IPS DF 6.9 (cell line): ENCODE results near the gene CRIM1.

Experiments
- DNase-seq: peaks from one replicate; pipeline ENCODE4 v3.0.0-alpha.2; 2013; ENCODE audit warnings: low read depth, low spot score
- H3K27ac ChIP-seq: one replicate; pipeline ENCODE4 v1.5.1; 2013; ENCODE audit warnings: low read length, control low read depth
- H3K27me3 ChIP-seq: 2 replicates; pipeline ENCODE4 v1.6.1; 2013; ENCODE audit warnings: mild to moderate bottlenecking, low read length; ENCODE audit not compliant: control insufficient read depth, insufficient read depth
- H3K36me3 ChIP-seq: 2 replicates; pipeline ENCODE4 v1.6.1; 2013; ENCODE audit warnings: low read length; ENCODE audit not compliant: control insufficient read depth, insufficient read depth
- H3K4me1 ChIP-seq: 2 replicates; pipeline ENCODE4 v1.6.1; 2013; ENCODE audit warnings: low read length; ENCODE audit not compliant: control insufficient read depth, insufficient read depth
- H3K4me3 ChIP-seq: 2 replicates; pipeline ENCODE4 v1.5.1; 2013; ENCODE audit warnings: mild to moderate bottlenecking, low read length
- H3K9me3 ChIP-seq: 2 replicates; pipeline ENCODE4 v1.6.1; 2013; ENCODE audit warnings: low read length, inconsistent platforms; ENCODE audit not compliant: control insufficient read depth, insufficient read depth
- WGBS: extraction: QIAGEN DNeasy Blood & Tissue Kit; methylation state at CpG from one replicate; pipeline ENCODE4 v1.1.7; 2013; ENCODE audit warnings: mixed read lengths, missing lambda C conversion rate; ENCODE audit not compliant: insufficient read length, insufficient coverage; 5-methylcytosine and 5-hydroxymethylcytosine counted together

CRIM1 gene

DNA sequence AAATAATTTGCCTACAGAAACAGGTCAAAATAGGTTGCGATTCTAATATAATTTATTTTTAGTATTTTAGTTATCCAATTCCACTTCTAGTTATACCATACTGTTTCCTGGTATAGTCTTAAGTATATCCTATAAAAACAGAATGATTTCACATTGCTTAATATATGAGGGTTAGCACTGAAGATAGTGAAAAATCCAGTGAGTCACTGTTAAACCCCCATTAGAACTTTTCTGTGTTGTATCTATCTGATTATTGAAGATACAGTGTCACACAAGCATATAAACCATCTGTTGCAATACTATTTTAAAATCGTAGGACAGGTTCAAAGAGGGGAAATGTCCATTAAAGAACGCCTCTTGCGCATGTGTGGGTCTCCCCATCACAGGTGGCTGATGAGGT lies 132.4 kb downstream of the CRIM1 start:
- H3K4me1 ChIP-seq: no peaks in the 10 kb centered on the region
- no peak overlapping the region for H3K4me3 ChIP-seq
- H3K36me3 ChIP-seq: peaks cover 3% of the 10 kb centered on the region; the same call in 1 of the 2 replicates
- WGBS: no CpG with 5 or more reads among the region's 4 CpGs
- DNase-seq: no peak
- no peaks in the 10 kb centered on the region for H3K9me3 ChIP-seq
- H3K27ac ChIP-seq: no peak overlapping the region
- H3K27me3 ChIP-seq: no peaks in the 10 kb centered on the region

DNA sequence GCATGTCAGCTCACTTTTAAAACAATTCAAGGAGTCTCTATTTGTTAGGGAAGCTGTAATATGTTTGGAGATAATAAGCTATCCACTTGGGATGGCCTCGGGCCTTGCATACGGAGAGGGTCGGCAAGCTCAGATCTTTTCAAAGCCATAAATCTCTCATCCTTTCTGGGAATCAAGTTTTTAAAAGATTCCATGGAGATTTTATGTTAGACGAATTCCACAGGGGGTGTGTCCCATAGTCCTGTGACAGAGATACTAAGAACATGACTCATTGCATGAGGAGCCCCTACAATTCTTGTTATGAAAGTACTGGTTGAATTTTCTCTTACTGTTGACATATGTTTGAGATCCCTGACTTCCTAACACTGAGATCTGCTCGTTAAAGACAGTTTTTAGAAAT lies 133.7 kb downstream of the CRIM1 start:
- Histone ChIP-seq H3K36me3 (no peaks in the 10 kb centered on the region), H3K27me3 (no peaks in the 10 kb centered on the region), H3K4me1 (no peaks in the 10 kb centered on the region), H3K27ac (no peak overlapping the region), H3K4me3 (no peak overlapping the region), H3K9me3 (no peaks in the 10 kb centered on the region)
- DNase-seq: no peak
- WGBS: no CpG with 5 or more reads among the region's 5 CpGs

DNA sequence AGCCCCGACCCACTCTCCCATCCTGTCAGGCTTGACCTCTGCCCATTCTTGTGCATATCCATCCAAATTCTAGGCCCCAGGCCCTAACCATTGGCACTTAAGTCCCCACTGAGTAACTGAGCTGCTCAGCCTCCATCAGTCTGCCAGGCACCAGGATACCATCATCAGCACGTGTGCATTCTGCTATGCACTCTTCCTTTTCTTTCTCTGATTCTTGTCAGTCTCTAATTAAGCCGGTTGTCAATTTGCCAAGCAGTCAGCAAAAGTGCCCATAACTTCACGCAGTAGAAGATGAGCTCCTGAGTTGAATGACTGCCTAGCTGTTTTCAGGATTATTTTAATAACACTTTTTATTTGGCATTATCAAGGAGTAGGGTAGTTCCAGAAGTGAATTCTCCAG lies 135.2 kb downstream of the CRIM1 start:
- Histone ChIP-seq H3K27ac (no peak overlapping the region), H3K36me3 (no peaks in the 10 kb centered on the region), H3K4me3 (no peak overlapping the region), H3K27me3 (no peaks in the 10 kb centered on the region), H3K9me3 (no peaks in the 10 kb centered on the region), H3K4me1 (no peaks in the 10 kb centered on the region; the same call in 1 of the 2 replicates)
- no peak for DNase-seq
- no CpG with 5 or more reads among the region's 4 CpGs for WGBS

DNA sequence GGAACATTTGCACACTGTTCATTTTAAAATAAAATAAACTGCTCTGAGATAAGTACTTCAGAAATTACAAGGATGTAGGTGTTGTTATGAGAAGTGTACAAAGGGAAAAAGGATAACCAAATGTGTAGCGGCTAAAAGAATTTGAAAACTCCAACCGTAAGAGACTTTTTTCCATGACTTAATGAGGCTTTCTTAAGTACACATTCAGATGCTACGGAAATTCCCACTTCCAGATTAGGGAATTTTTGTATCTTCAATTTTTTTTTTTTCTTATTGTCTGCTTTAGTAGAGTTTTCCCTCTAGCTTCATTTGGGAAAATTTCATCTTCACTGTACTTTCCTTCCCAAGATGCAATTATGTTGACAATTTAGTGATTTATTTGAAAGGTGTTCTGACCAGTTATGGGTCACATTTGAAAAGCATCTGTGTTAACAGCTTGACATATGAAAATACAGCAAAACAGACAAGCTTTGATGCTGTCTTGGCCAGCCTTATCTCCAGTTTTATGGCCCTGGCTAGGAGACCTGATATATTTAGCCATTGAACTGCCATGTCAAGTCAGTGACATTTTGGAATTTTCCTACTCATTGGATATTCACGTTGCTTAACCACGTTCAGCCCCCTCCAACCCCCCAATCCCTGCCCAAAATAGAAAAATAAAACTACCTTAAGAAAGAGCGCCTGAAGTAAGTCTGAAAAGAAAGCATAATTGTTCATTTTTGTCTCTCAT lies 136.8 kb downstream of the CRIM1 start:
- WGBS: no CpG with 5 or more reads among the region's 6 CpGs
- Histone ChIP-seq H3K9me3 (no peaks in the 10 kb centered on the region), H3K4me1 (no peaks in the 10 kb centered on the region; the same call in 1 of the 2 replicates), H3K27ac (no peak overlapping the region), H3K36me3 (no peaks in the 10 kb centered on the region), H3K4me3 (no peak overlapping the region), H3K27me3 (no peaks in the 10 kb centered on the region)
- DNase-seq: no peak

DNA sequence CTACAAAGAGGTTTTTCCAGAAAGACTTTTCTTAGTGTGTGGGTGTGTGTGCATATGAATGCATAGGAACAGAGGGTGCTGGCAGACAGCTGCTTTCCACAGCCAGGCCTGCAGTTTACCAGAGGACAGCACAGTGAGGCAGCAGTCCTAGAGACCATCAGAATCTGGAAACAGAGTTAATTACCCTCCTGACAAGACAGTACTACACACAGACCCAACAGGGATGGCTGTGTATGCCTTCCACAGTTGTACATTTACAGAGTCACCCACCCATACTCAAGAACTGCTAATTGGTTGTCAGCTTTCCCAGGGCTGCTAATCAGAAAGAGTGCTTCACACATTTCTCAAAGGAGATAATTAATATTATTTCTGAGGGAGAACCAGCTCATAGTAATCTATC lies 137.7 kb downstream of the CRIM1 start:
- no peaks in the 10 kb centered on the region for H3K36me3 ChIP-seq
- H3K4me1 ChIP-seq: no peaks in the 10 kb centered on the region; the same call in 1 of the 2 replicates
- H3K27ac ChIP-seq: no peak overlapping the region
- no peak overlapping the region for H3K4me3 ChIP-seq
- DNase-seq: no peak
- no peaks in the 10 kb centered on the region for H3K9me3 ChIP-seq
- H3K27me3 ChIP-seq: no peaks in the 10 kb centered on the region

DNA sequence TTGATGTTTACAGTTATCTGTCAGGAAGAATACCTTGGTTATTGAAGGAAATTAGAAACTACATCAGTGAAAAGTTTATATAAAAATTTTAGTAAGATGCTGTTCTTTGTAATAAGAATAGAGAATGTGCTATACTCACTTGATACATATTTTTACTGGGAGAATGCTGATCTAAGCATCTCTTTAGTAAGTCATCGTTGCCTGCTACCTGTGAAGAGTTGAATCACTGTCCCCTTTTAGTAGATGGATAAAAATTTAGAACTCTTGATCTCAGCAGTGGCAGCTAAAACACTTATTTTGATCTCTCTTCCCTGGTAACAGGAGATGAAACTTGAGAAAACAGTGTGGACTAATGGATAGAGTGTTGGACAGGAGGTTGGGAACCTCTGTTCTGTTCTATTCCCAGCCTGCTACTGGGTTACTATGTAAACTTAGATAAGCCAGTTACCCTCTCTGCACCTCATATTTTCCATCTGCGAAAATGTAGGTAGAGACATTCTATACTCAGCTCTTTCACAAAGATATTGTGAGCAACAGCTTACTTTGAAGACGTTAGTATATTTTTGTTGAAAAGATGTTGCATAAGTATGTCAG lies 142.1 kb downstream of the CRIM1 start:
- no CpG with 5 or more reads among the region's 3 CpGs for WGBS
- no peak for DNase-seq
- Histone ChIP-seq H3K27ac (no peak overlapping the region), H3K4me1 (no peaks in the 10 kb centered on the region; the same call in 1 of the 2 replicates), H3K36me3 (no peaks in the 10 kb centered on the region), H3K9me3 (no peaks in the 10 kb centered on the region), H3K4me3 (no peak overlapping the region), H3K27me3 (no peaks in the 10 kb centered on the region)

DNA sequence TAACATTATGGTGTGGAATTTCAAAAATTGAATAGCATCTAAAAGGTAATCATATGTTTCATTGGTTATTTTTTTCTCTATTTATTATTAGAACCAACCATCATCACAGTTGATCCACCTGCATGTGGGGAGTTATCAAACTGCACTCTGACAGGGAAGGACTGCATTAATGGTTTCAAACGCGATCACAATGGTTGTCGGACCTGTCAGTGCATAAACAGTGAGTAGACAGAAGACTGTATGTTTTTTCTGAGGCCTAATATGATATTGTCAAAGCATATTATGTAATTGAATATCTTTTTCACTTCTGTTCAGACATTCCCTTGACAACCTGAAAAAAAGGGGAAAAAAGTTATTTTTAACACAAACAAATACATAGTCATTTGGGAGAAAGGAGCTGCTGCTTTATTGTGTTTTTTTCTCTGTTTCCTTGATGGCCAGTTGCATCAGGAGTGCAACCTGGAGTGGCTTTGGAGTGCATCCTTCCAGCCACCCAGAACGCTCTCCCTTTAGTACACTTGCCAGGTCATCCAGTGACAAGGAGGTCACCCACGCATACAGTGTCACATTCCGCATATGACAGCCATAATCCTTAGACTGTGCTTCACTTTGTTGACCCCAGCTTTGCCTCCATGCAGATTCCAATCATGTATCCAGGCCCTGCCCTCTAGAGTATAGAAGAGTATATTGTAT lies 143.7 kb downstream of the CRIM1 start:
- H3K27ac ChIP-seq: no peak overlapping the region
- whole genome bisulfite sequencing: no CpG with 5 or more reads among the region's 6 CpGs
- no peaks in the 10 kb centered on the region for H3K27me3 ChIP-seq
- H3K4me1 ChIP-seq: no peaks in the 10 kb centered on the region; the same call in 1 of the 2 replicates
- no peak overlapping the region for H3K4me3 ChIP-seq
- no peaks in the 10 kb centered on the region for H3K9me3 ChIP-seq
- DNase-seq: no peak
- H3K36me3 ChIP-seq: no peaks in the 10 kb centered on the region

DNA sequence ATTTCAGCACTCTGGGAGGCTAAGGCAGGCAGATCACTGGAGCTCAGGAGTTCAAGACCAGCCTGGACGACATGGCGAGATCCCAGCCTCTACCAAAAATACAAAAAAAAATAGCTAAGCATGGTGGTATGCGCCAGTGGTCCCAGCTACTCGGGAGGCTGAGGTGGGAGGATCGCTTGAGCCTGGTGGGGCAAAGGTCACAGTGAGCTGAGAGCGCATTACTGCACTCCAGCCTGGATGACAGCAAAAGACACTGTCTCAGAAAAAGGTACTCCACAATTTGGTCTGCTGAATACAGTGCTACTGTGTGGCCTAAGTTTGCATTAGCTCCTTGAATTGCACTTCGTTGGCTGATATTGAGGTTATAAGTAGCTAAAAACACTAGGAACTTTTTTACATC lies 144.5 kb downstream of the CRIM1 start:
- Histone ChIP-seq H3K9me3 (no peaks in the 10 kb centered on the region), H3K4me1 (no peaks in the 10 kb centered on the region), H3K27ac (no peak overlapping the region), H3K27me3 (no peaks in the 10 kb centered on the region), H3K4me3 (no peak overlapping the region), H3K36me3 (no peaks in the 10 kb centered on the region)
- WGBS: no CpG with 5 or more reads among the region's 7 CpGs
- no peak for DNase-seq

DNA sequence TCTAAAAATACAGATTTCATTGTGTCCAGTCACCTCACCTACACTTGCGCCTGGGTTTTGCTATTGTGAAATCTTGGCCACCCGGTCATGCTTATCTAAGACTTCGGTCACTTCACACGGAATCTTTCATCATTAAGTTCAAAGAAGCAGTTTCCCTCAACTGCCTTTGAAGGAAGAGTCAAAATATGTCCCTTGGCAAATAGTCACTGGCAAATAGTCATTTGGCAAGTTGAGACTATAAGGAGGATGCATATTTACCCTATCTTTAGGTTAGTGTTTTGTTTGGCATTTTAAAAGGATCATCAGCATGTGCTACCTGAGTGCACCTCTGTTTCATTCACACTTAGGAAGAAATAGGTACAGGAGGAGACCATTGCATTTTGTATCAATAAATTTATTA lies 146.5 kb downstream of the CRIM1 start:
- H3K4me3 ChIP-seq: no peak overlapping the region
- no peaks in the 10 kb centered on the region for H3K9me3 ChIP-seq
- no peak for DNase-seq
- no peaks in the 10 kb centered on the region for H3K27me3 ChIP-seq
- H3K27ac ChIP-seq: no peak overlapping the region
- no peaks in the 10 kb centered on the region for H3K36me3 ChIP-seq
- WGBS: no CpG with 5 or more reads among the region's 4 CpGs
- H3K4me1 ChIP-seq: no peaks in the 10 kb centered on the region

DNA sequence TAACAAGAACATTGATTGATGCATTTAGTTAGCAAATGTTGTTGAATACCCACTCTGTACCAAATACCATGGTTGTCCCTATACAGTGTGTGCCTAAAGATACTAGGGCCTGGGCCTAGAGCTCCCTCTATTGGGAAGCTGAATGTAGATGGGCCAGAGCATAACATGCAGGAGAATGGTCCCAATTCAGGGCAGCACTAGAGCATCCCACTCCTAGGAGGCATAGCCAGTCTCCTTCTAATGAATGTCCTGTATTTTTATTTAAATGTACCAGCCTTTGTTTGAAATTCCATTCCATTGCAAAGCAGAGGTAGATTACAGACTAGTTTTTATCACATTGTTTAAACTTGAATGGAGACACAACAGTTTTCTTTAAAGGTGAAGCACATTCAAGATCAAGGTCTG lies 151.8 kb downstream of the CRIM1 start:
- DNase-seq: peak; percentile 76
- peaks cover 3% of the 10 kb centered on the region; the same call in 1 of the 2 replicates for H3K36me3 ChIP-seq
- no peaks in the 10 kb centered on the region for H3K4me1 ChIP-seq
- no peaks in the 10 kb centered on the region for H3K9me3 ChIP-seq
- no peaks in the 10 kb centered on the region for H3K27me3 ChIP-seq
- no peak overlapping the region for H3K4me3 ChIP-seq
- H3K27ac ChIP-seq: no peak overlapping the region
